HUES64 (cell line): ENCODE data around the gene SLC30A1. TPM values are rescaled to one million over a fixed set of nuclear protein-coding genes. Genes with fewer than 3 reads are reported as not detected.
"Not testable (repeated sequence)": the region's sequence is repeated elsewhere in the genome, so short reads cannot be mapped to it uniquely, and the experiment has no call there.

ENCODE experiments used
- H3K27ac ChIP-seq: 2 replicates; pipeline ENCODE4 v1.7.0; 2013; ENCODE audit warnings: low read depth, low read length, inconsistent platforms
- H3K27me3 ChIP-seq: 2 replicates; pipeline ENCODE4 v1.6.1; 2013; ENCODE audit warnings: mild to moderate bottlenecking, low read length; ENCODE audit not compliant: insufficient read depth
- H3K36me3 ChIP-seq: 2 replicates; pipeline ENCODE4 v1.6.1; 2013; ENCODE audit warnings: mild to moderate bottlenecking, low read length; ENCODE audit not compliant: insufficient read depth
- H3K4me1 ChIP-seq: 2 replicates; pipeline ENCODE4 v1.6.1; 2013; ENCODE audit warnings: mild to moderate bottlenecking, low read length, moderate library complexity; ENCODE audit not compliant: insufficient read depth
- H3K4me3 ChIP-seq: 2 replicates; pipeline ENCODE4 v1.5.1; 2013; ENCODE audit warnings: mild to moderate bottlenecking, low read length, moderate library complexity
- H3K9ac ChIP-seq: 2 replicates; pipeline ENCODE4 v1.6.1; 2013; ENCODE audit warnings: mild to moderate bottlenecking, low read depth, low read length
- H3K9me3 ChIP-seq: 2 replicates; pipeline ENCODE4 v1.6.1; 2013; ENCODE audit warnings: low read depth, low read length; ENCODE audit not compliant: insufficient read depth
- WGBS: fragments of 150-250, 120-280 bp; methylation state at CpG from one replicate; pipeline ENCODE4 v1.1.7; 2013; ENCODE audit warnings: missing lambda C conversion rate; 5-methylcytosine and 5-hydroxymethylcytosine counted together
- polyA plus RNA-seq, 2 experiments: library from polyadenylated mRNA; stranded (reverse); fragments of 50-300 nt; gene quantifications; one replicate each; pipeline ENCODE4 v1.2.3, GENCODE V29; 2013

SLC30A1 gene, protein sequence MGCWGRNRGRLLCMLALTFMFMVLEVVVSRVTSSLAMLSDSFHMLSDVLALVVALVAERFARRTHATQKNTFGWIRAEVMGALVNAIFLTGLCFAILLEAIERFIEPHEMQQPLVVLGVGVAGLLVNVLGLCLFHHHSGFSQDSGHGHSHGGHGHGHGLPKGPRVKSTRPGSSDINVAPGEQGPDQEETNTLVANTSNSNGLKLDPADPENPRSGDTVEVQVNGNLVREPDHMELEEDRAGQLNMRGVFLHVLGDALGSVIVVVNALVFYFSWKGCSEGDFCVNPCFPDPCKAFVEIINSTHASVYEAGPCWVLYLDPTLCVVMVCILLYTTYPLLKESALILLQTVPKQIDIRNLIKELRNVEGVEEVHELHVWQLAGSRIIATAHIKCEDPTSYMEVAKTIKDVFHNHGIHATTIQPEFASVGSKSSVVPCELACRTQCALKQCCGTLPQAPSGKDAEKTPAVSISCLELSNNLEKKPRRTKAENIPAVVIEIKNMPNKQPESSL
- 8.1 TPM for polyA plus RNA-seq (2013, experiment 1 of 2)
- polyA plus RNA-seq (2013, experiment 2 of 2), result 12.4 TPM

DNA sequence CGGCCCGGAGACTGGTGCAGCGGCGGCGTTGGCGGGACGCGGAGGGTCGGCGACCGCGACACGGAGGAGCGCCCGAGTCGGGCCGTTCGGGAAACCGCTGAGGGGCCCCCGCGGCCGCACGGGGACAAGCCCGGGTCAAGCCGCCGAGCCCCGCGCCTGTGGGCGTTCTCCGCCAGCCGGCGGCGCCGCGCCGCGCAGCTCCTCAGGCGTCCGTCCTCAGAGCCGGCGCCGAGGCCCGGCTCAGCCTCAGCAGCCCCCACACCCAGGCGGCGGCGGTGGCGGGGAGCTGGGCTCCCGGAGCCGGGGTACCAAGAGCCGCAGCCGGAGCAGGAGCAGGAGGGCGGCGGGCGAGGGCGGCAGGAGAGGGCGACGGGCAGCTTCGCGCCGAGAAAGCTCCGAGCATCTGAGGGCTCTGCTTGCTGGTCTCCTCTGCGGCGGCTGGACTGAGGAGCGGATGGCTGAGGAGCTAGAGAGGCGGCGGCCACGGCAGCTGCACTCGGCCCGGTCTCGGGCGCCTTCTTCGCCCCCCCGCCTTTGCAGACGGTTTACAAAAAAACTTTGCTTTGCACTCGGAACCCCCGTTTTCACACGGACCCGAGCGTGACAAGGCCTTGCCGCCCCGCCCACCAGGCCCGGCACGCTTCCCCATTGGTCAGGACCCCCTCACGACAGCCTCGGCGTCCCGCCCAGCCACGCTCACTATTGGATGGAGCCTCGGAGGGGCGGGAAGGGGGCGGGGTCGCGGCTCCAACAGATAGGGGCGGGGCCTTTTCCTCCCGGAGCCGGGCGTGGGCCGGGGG, at the start of gene SLC30A1:
Gene SLC30A1 (minus strand): TSS at position 522 of the 800 bp plus-strand sequence. CDS start 549 bp downstream, outside the sequence.
- peak within 1 kb of the TSS; percentile 56 for H3K9ac ChIP-seq

DNA sequence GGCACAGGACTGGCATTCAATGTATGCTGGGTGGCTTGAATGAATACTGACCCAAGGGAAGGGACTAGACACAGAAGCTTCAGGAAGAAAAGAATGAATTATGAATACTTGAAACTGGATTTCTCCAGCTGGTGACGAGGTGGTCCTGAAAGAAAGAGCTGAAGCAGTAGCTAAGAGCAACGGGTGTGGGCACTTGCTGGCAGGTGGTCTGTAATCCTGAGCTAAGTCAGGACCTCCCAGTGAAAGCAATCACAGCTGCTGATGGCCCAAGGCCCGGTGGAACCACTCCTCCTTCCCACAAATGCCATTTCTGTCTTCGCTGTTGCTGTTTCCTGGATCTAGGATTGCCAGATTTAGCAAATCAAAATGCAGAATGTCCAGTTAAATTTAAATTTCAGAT, 49.5 kb upstream of the SLC30A1 start:
- no peak overlapping the region for H3K27ac ChIP-seq

More for the DNA sequence above, at the start of gene SLC30A1:
- WGBS, result under 1% methylated on average over 98 of the region's 98 CpGs
- Histone ChIP-seq H3K27me3 (no peaks in the 10 kb centered on the region; the same call in 1 of the 2 replicates), H3K36me3 (peaks cover 22% of the 10 kb centered on the region), H3K4me1 (peaks cover 38% of the 10 kb centered on the region), H3K9me3 (no peaks in the 10 kb centered on the region), H3K4me3 (peak within 1 kb of the TSS; percentile 78), H3K27ac (peak within 1 kb of the TSS; percentile 57; the same call in 1 of the 2 replicates)

DNA sequence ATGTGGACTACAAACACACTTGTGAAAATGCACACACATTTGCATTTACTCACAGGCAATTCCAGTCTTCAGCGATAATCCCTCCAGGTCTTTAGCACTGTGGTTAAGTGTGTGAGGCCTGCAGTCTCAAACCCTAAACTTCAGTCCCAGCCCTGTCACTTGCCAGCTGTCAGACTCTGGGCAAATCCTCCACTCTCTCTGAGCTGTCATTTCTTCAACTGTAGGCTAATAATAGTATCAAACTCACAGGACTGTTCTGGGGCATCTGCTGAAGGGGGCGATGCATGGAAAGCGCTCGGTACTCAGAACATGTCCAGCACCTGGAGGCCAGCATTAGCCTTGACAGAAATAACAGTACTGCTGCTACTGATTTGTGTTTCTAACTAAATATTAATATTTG, 48.3 kb upstream of the SLC30A1 start:
- Histone ChIP-seq H3K9me3 (no peaks in the 10 kb centered on the region), H3K9ac (no peak overlapping the region), H3K36me3 (no peaks in the 10 kb centered on the region), H3K27ac (no peak overlapping the region), H3K27me3 (no peaks in the 10 kb centered on the region), H3K4me3 (no peak overlapping the region), H3K4me1 (0 out of 2 replicates have a peak, but pooled peaks cover 9% of the 10 kb centered on the region)
- WGBS, result 92% methylated on average over 4 of the region's 4 CpGs

More for the DNA sequence above, 49.5 kb upstream of the SLC30A1 start:
- no peak overlapping the region for H3K4me3 ChIP-seq
- no peaks in the 10 kb centered on the region for H3K9me3 ChIP-seq
- no peaks in the 10 kb centered on the region for H3K36me3 ChIP-seq
- WGBS, result 48% methylated on average over 4 of the region's 4 CpGs
- H3K27me3 ChIP-seq, result no peaks in the 10 kb centered on the region
- 0 out of 2 replicates have a peak, but pooled peaks cover 9% of the 10 kb centered on the region for H3K4me1 ChIP-seq
- H3K9ac ChIP-seq, result no peak overlapping the region

DNA sequence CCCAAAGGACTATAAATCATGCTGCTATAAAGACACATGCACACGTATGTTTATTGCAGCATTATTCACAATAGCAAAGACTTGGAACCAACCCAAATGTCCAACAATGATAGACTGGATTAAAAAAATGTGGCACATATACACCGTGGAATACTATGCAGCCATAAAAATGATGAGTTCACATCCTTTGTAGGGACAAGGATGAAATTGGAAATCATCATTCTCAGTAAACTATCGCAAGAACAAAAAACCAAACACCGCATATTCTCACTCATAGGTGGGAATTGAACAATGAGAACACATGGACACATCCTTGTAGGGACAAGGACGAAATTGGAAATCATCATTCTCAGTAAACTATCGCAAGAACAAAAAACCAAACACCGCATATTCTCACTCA, 46.9 kb upstream of the SLC30A1 start:
- not testable (repeated sequence) for H3K9me3 ChIP-seq, H3K4me1 ChIP-seq, H3K36me3 ChIP-seq, H3K4me3 ChIP-seq, H3K27ac ChIP-seq, H3K27me3 ChIP-seq, H3K9ac ChIP-seq
- 100% methylated on average over 4 of the region's 7 CpGs for WGBS

DNA sequence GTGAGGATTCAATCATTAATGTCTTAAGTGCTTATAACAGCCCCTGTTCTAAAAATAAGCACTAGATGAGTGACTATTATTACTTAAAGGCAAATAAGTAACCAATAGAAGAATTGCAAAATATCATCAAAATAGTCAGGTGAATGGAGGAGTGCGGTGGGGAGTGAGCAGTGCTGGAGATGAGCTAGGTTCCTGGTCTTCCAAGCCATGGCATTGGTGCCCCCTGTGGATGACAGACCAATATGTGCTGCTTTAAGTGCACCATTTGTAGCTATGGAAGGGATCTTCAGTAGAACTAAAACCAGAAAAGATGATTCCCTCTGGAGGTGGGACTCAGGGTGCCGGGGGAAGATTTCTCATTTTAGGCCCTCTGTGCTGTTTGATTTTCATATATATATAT, 46.1 kb upstream of the SLC30A1 start:
- Histone ChIP-seq H3K4me3 (no peak overlapping the region), H3K36me3 (no peaks in the 10 kb centered on the region), H3K9me3 (no peaks in the 10 kb centered on the region), H3K27ac (no peak overlapping the region), H3K9ac (no peak overlapping the region), H3K27me3 (no peaks in the 10 kb centered on the region), H3K4me1 (no peaks in the 10 kb centered on the region)
- 89% methylated on average over 2 of the region's 2 CpGs for WGBS

DNA sequence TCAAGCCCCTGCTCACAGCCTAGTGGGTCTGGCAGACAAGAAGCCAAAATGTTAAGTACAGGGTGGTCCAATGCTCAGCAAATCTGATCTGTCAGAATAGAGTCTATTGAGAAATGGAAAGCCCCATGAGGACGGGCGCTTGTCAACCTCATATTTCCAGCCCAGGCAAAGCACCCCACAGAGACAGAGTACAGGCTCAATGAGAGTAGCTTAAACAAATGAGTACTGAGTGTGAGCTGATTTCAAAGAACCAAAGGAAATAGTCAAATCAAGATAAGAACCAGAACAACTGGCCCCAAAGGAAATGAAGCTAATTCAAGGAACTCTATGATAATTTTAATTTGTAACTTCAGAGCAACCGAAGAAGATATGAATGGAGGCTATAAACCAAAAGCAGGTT, 44.6 kb upstream of the SLC30A1 start:
- H3K36me3 ChIP-seq, result no peaks in the 10 kb centered on the region
- WGBS, result 80% methylated on average over 3 of the region's 3 CpGs
- H3K27me3 ChIP-seq, result no peaks in the 10 kb centered on the region

DNA sequence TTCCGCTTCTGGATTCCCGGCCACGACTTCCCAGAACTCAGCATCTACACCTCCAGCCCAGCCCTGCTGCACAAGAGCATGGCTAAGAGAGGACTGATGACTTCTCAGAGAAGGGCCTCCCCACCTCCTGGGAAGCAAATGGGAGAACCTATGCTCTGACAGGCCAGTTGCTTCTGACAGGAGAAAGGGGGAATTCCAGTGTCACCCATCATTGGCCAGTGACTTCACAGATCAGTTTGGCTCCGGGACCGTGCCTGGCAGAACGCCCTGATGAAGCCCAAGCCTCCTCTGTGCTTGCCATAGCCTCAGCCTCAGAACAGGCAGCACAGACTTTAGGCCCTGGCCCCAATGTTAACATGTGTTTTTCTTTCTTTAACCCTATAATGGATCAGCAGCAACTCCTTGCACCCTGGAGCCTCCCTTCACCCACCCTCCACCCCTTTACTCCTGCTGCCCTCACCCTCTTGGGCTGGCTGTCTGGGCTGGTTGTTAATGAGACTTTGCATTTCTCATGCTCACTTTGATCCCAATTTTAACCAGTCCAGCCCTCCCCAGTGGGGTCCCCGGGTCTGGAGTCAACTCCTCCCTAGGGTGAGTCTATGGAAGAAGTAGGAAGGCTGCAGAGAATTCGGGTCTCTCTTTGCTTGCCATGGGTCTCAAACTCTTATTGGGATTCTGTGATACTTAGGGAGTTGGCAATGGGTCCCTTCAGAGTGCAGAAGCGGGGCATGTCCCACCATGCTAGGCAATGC, 42.7 kb upstream of the SLC30A1 start:
- WGBS, result 86% methylated on average over 9 of the region's 9 CpGs
- H3K36me3 ChIP-seq, result no peaks in the 10 kb centered on the region
- H3K9ac ChIP-seq, result no peak overlapping the region
- H3K27me3 ChIP-seq, result no peaks in the 10 kb centered on the region
- H3K27ac ChIP-seq, result no peak overlapping the region
- no peaks in the 10 kb centered on the region for H3K4me1 ChIP-seq
- no peaks in the 10 kb centered on the region for H3K9me3 ChIP-seq
- no peak overlapping the region for H3K4me3 ChIP-seq

More for the DNA sequence above, 44.6 kb upstream of the SLC30A1 start:
- no peak overlapping the region for H3K27ac ChIP-seq
- no peak overlapping the region for H3K9ac ChIP-seq
- no peaks in the 10 kb centered on the region for H3K4me1 ChIP-seq
- H3K9me3 ChIP-seq, result no peaks in the 10 kb centered on the region
- H3K4me3 ChIP-seq, result no peak overlapping the region

DNA sequence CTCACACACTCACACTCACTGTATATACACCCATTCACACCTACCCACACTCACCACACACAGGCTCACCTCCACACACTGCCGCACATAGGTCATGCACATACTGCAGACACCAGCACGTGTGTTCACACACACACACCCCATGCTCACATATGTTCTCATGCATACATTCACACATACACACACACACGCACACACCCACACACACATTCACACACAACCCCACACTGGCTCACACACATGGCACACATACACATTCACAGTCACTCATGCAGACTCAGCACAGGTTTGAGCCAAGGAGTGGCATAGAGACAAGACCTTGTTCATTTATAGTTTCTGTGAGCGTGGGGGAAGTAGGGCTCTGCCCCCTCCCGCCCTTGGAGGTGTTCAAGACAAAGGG, 41.1 kb upstream of the SLC30A1 start:
- Histone ChIP-seq H3K4me1 (no peaks in the 10 kb centered on the region), H3K36me3 (no peaks in the 10 kb centered on the region), H3K27ac (no peak overlapping the region), H3K9me3 (no peaks in the 10 kb centered on the region), H3K9ac (no peak overlapping the region), H3K27me3 (no peaks in the 10 kb centered on the region), H3K4me3 (no peak overlapping the region)
- 88% methylated on average over 5 of the region's 5 CpGs for WGBS

DNA sequence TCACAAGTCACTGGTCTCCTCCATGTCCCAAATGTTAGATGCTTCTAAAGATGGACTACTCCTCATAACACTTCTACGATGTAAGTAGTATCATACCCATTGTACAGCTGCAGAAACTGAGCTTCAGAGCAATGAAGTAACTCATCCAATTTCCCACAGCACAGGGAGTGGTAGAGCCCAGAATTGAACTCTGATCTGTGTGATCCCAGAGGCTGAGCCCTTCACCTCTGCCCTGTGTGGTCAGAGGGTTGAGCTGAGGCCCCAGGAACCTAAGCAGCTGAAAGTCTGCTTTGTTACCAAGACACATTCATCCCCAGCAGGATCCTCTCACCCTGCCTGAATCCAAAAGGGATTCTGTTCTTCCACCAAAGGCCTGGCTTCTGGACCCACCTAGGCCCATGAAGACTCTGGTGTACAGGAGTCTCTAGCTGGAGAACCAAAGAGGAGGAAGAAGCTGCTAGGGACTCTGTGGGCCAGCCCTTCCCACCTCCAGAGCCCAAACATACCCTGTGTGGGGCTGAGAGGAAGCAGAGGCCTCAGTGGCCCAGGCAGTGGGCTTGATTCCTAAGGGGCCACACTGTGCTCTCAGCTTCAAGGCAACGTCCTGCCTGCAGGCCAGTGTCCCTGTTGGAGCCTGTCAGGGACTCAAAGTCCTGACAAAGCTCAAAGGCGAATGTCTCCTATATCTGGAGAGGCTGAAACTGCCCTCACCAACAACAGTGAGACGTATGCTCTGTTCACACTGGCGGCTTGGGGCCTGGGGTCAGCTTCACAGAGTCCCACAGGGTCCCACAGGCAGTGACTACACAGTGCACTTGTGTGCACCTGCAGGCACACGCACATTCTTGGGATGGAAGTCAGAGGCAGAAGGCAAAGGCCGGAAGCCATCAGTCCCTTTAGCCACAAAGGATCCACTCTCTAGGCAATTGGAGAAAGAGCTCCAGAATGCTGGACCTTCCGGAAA, 40.4 kb upstream of the SLC30A1 start:
- no peaks in the 10 kb centered on the region for H3K36me3 ChIP-seq
- no peaks in the 10 kb centered on the region for H3K27me3 ChIP-seq
- H3K9me3 ChIP-seq, result no peaks in the 10 kb centered on the region
- no peaks in the 10 kb centered on the region for H3K4me1 ChIP-seq
- H3K27ac ChIP-seq, result no peak overlapping the region
- H3K9ac ChIP-seq, result no peak overlapping the region
- 81% methylated on average over 8 of the region's 8 CpGs for WGBS
- H3K4me3 ChIP-seq, result no peak overlapping the region

DNA sequence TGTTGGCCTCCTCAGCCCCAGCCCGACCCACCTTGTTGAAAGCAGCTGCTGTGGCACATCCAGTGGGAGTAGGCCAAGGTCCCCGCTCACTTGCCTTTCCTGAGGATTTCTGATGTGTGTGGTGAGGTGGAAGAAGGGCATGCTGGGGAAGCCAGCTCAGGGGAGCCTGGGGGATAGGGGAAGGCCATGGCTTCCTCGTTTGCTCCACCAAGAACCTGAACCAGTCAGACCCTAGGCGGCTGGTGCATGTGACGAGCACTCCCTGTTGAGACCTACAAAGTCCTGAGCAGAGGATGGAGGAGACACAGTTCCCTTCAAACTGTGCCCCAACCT, 38.0 kb upstream of the SLC30A1 start:
- Histone ChIP-seq H3K27me3 (no peaks in the 10 kb centered on the region), H3K9me3 (no peaks in the 10 kb centered on the region), H3K36me3 (no peaks in the 10 kb centered on the region), H3K27ac (no peak overlapping the region), H3K9ac (no peak overlapping the region), H3K4me3 (no peak overlapping the region), H3K4me1 (no peaks in the 10 kb centered on the region)
- 95% methylated on average over 5 of the region's 5 CpGs for WGBS
